WERI-Rb-1 (cell line): Measurements from ENCODE around the gene GNG14.
"Not testable (repeated sequence)": the region's sequence is repeated elsewhere in the genome, so short reads cannot be mapped to it uniquely, and the experiment has no call there.

Experiments used
- DNase-seq: peaks from one replicate; pipeline ENCODE4 v3.0.0-alpha.2; 2020
- H3K27ac ChIP-seq: fragments of 250-450 bp; sonication (Bioruptor Pico); 2 replicates; pipeline ENCODE4 v1.5.1; 2020; ENCODE audit warnings: mild to moderate bottlenecking, moderate library complexity
- H3K27me3 ChIP-seq: fragments of 250-450 bp; sonication (Bioruptor Pico); 2 replicates; pipeline ENCODE4 v1.5.1; 2021; ENCODE audit warnings: mild to moderate bottlenecking, low read depth, moderate library complexity; ENCODE audit not compliant: insufficient read depth, severe bottlenecking
- H3K36me3 ChIP-seq: fragments of 250-450 bp; sonication (Bioruptor Pico); 2 replicates; pipeline ENCODE4 v1.5.1; 2020; ENCODE audit warnings: mild to moderate bottlenecking, moderate library complexity
- H3K4me3 ChIP-seq: 2 replicates; pipeline ENCODE4 v1.5.1; 2011; ENCODE audit warnings: low read depth, mild to moderate bottlenecking, control low read depth, low read length
- H3K9me3 ChIP-seq: fragments of 250-450 bp; sonication (Bioruptor Pico); 2 replicates; pipeline ENCODE4 v1.5.1; 2021; ENCODE audit warnings: mild to moderate bottlenecking, moderate library complexity; ENCODE audit not compliant: severe bottlenecking
- TF ChIP-seq, protein P1 (sequence below): IDR thresholded peaks from 2 replicates; pipeline ENCODE4 v1.5.1; 2011; ENCODE audit warnings: low read depth, mild to moderate bottlenecking, control low read depth, inconsistent platforms, low read length

GNG14 gene

DNA sequence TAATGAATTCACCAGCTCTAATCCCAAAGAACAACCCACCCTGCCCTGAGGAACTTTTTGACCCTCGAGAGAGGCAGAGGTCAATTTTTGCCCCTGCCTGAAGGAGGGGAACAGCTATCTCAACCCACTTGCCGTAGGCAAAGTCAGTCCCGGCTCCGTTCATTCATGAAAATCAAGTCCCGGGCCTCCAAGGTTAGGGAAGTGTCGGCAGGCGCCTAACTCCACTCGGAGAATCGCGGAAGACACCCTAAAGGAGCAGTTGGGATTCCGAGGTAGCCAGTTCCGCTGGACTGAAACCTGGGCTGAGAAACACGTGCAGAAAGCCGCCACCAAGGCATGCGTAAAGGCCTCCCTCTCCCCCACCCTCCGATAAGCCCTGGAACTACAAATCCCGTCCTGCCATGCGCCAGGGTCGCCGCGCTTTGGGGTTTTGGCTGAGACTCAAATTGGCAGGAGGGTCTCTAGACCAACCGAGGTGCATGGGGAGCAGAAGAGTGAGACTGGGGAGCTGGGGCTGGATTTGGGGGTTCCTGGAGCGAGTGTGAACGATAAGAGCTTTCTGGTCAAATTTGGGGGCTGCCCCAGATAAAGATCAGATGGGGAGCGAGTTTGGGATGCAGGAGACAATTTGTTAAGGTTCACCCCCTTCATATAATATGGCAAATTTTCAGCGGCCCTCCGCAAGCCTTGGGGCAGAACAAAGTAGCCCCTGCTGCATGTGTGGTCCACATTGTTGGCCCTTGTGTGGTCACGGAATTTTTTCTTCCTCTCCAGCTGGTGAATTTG lies 36.0 kb downstream of the GNG14 start, which contains the start of gene TNPO2:
TNPO2 (minus strand) TSS at position 292 of the 786 bp plus-strand sequence. CDS start 2,955 bp downstream, outside the sequence.
- Histone ChIP-seq H3K4me3 (peak within 1 kb of the TSS; percentile 87), H3K9me3 (no peaks in the 10 kb centered on the region), H3K36me3 (peaks cover 31% of the 10 kb centered on the region), H3K27ac (peak within 1 kb of the TSS; percentile 97), H3K27me3 (no peaks in the 10 kb centered on the region)
- TF ChIP-seq, protein P1, sequence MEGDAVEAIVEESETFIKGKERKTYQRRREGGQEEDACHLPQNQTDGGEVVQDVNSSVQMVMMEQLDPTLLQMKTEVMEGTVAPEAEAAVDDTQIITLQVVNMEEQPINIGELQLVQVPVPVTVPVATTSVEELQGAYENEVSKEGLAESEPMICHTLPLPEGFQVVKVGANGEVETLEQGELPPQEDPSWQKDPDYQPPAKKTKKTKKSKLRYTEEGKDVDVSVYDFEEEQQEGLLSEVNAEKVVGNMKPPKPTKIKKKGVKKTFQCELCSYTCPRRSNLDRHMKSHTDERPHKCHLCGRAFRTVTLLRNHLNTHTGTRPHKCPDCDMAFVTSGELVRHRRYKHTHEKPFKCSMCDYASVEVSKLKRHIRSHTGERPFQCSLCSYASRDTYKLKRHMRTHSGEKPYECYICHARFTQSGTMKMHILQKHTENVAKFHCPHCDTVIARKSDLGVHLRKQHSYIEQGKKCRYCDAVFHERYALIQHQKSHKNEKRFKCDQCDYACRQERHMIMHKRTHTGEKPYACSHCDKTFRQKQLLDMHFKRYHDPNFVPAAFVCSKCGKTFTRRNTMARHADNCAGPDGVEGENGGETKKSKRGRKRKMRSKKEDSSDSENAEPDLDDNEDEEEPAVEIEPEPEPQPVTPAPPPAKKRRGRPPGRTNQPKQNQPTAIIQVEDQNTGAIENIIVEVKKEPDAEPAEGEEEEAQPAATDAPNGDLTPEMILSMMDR, result no peak
- DNase-seq, result peak; percentile 81

DNA sequence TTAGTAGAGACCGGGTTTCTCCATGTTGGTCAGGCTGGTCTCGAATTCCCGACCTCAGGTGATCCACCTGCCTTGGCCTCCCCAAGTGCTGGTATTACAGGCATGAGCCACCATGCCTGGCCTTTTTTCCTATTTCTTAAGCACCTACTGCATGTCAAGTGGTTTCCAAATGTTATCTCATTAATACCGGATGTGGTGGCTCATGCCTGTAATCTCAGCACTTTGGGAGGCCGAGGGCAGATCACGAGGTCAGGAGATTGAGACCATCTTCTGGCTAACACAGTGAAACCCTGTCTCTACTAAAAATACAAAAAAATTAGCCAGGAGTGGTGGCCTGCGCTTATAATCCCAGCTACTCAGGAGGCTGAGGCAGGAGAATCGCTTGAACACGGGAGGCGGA lies 37.8 kb downstream of the GNG14 start:
- H3K9me3 ChIP-seq, H3K4me3 ChIP-seq, H3K27me3 ChIP-seq, H3K27ac ChIP-seq, DNase-seq: not testable (repeated sequence)
- peaks cover 29% of the 10 kb centered on the region for H3K36me3 ChIP-seq

DNA sequence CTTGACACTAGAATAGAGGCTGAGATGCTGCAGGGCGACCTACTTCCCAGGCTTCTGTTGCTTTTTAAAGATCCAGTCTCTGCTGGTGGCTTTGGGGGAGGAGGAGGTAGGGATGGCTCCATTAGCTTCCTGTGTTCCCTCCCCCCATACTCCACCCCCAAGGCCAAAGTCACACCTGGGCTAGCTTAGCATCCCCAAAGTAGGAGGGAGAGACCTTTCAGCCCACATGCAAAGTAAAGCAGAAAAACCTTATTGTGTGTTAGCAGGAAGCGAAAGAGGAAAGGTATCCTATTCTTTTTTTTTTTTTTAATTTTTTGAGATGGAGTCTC lies 39.2 kb downstream of the GNG14 start:
- no peaks in the 10 kb centered on the region for H3K27me3 ChIP-seq
- TF ChIP-seq, protein P1, result no peak
- DNase-seq, result no peak
- H3K4me3 ChIP-seq, result no peak overlapping the region
- peaks cover 39% of the 10 kb centered on the region for H3K36me3 ChIP-seq
- H3K27ac ChIP-seq, result no peak overlapping the region
- no peaks in the 10 kb centered on the region for H3K9me3 ChIP-seq

DNA sequence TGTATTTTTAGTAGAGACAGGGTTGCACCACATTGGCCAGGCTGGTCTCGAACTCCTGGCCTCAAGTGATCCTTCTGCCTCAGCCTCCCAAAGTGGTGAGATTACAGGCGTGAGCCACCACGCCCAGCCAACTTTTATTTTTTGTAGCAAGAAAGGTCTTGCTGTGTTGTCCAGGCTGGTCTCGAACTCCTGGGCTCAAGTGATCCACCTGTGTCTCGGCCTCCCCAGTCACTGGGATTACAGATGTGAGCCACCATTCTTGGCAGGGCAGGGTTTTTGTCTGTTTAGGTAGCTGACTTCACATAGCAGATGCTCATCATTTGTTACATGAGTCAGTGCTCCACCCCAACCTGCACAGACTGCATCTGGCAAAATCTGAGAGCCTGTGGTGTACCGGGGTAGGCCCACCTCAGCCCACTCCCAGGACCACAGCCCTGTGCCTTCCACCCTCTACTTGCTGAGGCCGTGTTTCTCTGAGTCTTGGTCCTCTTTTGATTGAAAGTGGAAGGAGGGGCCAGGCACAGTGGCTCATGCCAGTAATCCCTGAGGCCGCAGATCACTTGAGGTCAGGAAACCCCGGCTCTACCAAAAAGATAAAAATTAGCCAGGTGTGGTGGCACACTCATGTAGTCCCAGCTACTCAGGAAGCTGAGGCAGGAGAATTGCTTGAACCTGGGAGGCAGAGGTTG lies 40.1 kb downstream of the GNG14 start:
- H3K27ac ChIP-seq, result no peak overlapping the region

DNA sequence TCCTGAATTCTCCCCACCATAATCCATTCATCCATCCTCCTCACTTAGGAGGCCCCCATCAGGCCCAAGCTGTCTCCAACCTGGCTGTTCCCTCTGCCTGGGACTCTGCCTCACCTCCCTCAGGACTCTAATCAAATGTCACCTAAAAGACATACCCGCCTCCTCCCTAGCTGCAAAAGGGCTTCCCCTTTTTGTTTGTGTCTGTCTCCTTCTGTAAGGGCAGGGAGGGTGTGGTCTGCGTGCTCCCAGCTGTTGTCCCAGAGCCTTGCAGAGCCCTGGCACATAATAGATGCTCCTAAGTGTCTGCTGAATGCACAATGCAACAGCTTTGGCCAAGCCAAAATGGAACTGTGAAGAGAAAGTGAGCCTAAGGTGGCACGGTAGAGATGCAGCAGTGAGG lies 42.3 kb downstream of the GNG14 start:
- H3K27ac ChIP-seq, result no peak overlapping the region
- H3K36me3 ChIP-seq, result peaks cover 52% of the 10 kb centered on the region
- H3K4me3 ChIP-seq, result no peak overlapping the region
- TF ChIP-seq, protein P1, result no peak
- H3K27me3 ChIP-seq, result no peaks in the 10 kb centered on the region
- DNase-seq, result no peak
- H3K9me3 ChIP-seq, result no peaks in the 10 kb centered on the region

More for the DNA sequence above, 40.1 kb downstream of the GNG14 start:
- H3K27me3 ChIP-seq, result no peaks in the 10 kb centered on the region
- H3K36me3 ChIP-seq, result peaks cover 45% of the 10 kb centered on the region
- no peak for DNase-seq
- H3K4me3 ChIP-seq, result no peak overlapping the region
- no peaks in the 10 kb centered on the region for H3K9me3 ChIP-seq
- TF ChIP-seq, protein P1, result no peak

DNA sequence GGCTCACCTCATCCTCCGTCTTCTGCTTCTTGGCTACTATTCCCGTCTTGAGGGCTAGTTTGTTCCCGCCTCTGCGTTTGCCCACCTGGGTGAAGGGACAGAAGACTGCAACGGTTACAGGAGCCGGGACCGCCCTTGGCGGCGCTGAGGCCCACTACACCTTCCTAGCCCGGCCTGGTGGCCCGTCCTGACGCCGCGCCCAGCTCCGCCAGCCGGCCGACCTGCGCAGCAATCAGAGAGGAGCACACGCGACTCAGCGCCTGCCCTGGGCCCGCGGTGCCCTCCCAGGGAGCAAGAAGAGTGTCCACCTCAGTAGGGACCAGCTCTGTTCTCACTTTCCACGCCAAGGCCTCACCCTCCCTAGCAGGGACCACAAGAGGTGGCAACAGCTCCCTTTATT lies 43.5 kb downstream of the GNG14 start:
- H3K27me3 ChIP-seq, result no peaks in the 10 kb centered on the region
- peaks cover 52% of the 10 kb centered on the region for H3K36me3 ChIP-seq
- TF ChIP-seq, protein P1, result no peak
- no peak overlapping the region for H3K27ac ChIP-seq
- DNase-seq, result no peak
- no peak overlapping the region for H3K4me3 ChIP-seq
- H3K9me3 ChIP-seq, result no peaks in the 10 kb centered on the region
